Tibial nerve (tissue), 3 donors: ENCODE results near the gene CST6.
A peak's percentile ranks its signal among the peaks of the same experiment; 100 is the strongest.

ENCODE experiments used
- POLR2A ChIP-seq, 2 donors: fragments of 450-650 bp; IDR thresholded peaks; one replicate each; pipeline ENCODE4 v1.6.1; 2017; ENCODE audit warnings: antibody characterized with exemption in 2 of 2, mild to moderate bottlenecking in 2 of 2, moderate library complexity in 2 of 2
- TF ChIP-seq, protein P1 (sequence below), 5 experiments: fragments of 200-600 bp in 3 of 5; fragments of 450-650 bp in 2 of 5; sonication (generic) in 3 of 5; IDR thresholded peaks; one replicate each; pipeline ENCODE4 v1.5.1; 2016 to 2019; ENCODE audit warnings: antibody characterized with exemption in 5 of 5, mild to moderate bottlenecking in 3 of 5, moderate library complexity in 2 of 5

DNA sequence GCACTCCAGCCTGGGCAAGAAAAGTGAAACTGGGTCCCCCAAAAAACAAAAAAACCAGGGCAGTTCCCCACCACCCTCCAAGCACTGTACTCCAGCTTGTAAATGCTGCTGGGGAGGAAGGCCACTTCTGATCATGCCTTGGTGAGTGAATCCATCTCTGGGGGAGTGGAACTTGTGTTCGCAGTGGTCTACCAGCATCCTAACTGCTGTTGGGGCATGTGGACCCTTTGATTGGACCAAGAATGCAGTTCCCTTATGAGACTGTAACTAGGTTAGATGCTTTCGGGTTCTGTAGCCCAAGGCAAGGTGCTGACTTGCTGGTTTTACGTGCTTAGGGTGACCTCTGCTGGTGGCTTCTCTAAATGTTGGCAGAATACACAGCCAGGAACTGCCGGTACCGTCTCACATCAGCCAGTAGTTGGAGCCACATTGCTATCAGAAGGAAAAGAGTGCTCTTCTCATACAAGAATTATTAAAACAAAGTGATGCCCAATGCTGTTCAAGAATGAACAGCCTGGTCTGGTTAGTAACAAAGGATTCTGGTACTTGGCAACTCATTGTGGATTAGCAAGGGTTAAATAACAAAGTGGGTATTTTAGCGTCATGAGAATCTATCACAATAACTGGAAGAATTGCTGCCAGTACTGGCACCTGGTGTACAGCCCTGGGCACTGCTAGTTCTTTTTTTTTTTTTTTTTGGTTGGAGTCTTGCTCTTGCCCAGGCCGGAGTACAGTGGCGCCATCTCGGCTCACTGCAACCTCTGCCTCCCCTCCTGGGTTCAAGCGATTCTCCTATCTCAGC is 22.8 kb upstream of the CST6 start:
- TF ChIP-seq, protein P1, sequence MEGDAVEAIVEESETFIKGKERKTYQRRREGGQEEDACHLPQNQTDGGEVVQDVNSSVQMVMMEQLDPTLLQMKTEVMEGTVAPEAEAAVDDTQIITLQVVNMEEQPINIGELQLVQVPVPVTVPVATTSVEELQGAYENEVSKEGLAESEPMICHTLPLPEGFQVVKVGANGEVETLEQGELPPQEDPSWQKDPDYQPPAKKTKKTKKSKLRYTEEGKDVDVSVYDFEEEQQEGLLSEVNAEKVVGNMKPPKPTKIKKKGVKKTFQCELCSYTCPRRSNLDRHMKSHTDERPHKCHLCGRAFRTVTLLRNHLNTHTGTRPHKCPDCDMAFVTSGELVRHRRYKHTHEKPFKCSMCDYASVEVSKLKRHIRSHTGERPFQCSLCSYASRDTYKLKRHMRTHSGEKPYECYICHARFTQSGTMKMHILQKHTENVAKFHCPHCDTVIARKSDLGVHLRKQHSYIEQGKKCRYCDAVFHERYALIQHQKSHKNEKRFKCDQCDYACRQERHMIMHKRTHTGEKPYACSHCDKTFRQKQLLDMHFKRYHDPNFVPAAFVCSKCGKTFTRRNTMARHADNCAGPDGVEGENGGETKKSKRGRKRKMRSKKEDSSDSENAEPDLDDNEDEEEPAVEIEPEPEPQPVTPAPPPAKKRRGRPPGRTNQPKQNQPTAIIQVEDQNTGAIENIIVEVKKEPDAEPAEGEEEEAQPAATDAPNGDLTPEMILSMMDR (IDR thresholded peaks at IDR 0.05): peak; percentile 88 to 97 (median 94)
- no peak for TF ChIP-seq POLR2A (IDR thresholded peaks at IDR 0.05)
